Endothelial cell of umbilical vein (primary cell): Measurements from ENCODE around the gene GTF3C5.

Experiments used
- CTCF ChIP-seq, 2 donors: IDR thresholded peaks; 1 replicate in 1 of 2; 2 replicates in 1 of 2; pipeline ENCODE4 v1.5.1; 2011; ENCODE audit warnings: low read length in 2 of 2, mild to moderate bottlenecking in 2 of 2, moderate library complexity in 2 of 2, control low read depth in 1 of 2, inconsistent platforms in 1 of 2, low read depth in 1 of 2; ENCODE audit not compliant: insufficient read depth in 1 of 2; ENCODE audit errors: extremely low read depth in 1 of 2
- EZH2 ChIP-seq: IDR thresholded peaks from 2 replicates; pipeline ENCODE4 v1.6.1; 2012; ENCODE audit warnings: borderline replicate concordance, low read depth, mild to moderate bottlenecking, moderate library complexity, low read length, inconsistent platforms; ENCODE audit not compliant: severe bottlenecking
- FOS ChIP-seq: IDR thresholded peaks from 2 replicates; pipeline ENCODE4 v1.6.1; 2011; ENCODE audit warnings: mild to moderate bottlenecking, low read length, moderate library complexity, borderline replicate concordance; ENCODE audit not compliant: insufficient read depth
- GATA2 ChIP-seq: IDR thresholded peaks from 2 replicates; pipeline ENCODE4 v1.7.0; 2011; ENCODE audit warnings: low read depth, mild to moderate bottlenecking, moderate library complexity, mixed read lengths, low read length; ENCODE audit not compliant: insufficient read length, insufficient read depth
- JUN ChIP-seq: IDR thresholded peaks from 2 replicates; pipeline ENCODE4 v1.6.1; 2011; ENCODE audit warnings: borderline replicate concordance, low read depth; ENCODE audit not compliant: insufficient read length, insufficient read depth
- MAX ChIP-seq: IDR thresholded peaks from 2 replicates; pipeline ENCODE4 v1.6.1; 2011; ENCODE audit not compliant: insufficient read depth, insufficient read length
- MYC ChIP-seq: IDR thresholded peaks from one replicate; pipeline ENCODE4 v1.6.1; 2011; ENCODE audit warnings: mild to moderate bottlenecking, low read depth, low read length
- POLR2A ChIP-seq: IDR thresholded peaks from 2 replicates; pipeline ENCODE4 v1.6.1; 2012; ENCODE audit warnings: low read depth, mild to moderate bottlenecking, control low read depth, low read length
- POLR2AphosphoS5 ChIP-seq: IDR thresholded peaks from 2 replicates; pipeline ENCODE4 v1.6.1; 2012; ENCODE audit warnings: low read depth, mild to moderate bottlenecking, control low read depth, low read length, moderate library complexity; ENCODE audit not compliant: insufficient read depth

- TF ChIP-seq POLR2AphosphoS5 (no peak), FOS (no peak), CTCF (IDR thresholded peaks at IDR 0.05; ENCODE audit: extremely low read depth in 1 of 2, insufficient read depth in 1 of 2, low read depth in 1 of 2, low read length in 2 of 2) (no peak), POLR2A (no peak), EZH2 (no peak), MAX (no peak), GATA2 (no peak), MYC (no peak), JUN (no peak)
These were observed 68.1 kb downstream of the GTF3C5 start for GRCh38 chr9:133098871-133099270.
